ENCODE results near the gene AQP12B.
"Not testable (repeated sequence)": the region's sequence is repeated elsewhere in the genome, so short reads cannot be mapped to it uniquely, and the experiment has no call there.

Gene AQP12B

DNA sequence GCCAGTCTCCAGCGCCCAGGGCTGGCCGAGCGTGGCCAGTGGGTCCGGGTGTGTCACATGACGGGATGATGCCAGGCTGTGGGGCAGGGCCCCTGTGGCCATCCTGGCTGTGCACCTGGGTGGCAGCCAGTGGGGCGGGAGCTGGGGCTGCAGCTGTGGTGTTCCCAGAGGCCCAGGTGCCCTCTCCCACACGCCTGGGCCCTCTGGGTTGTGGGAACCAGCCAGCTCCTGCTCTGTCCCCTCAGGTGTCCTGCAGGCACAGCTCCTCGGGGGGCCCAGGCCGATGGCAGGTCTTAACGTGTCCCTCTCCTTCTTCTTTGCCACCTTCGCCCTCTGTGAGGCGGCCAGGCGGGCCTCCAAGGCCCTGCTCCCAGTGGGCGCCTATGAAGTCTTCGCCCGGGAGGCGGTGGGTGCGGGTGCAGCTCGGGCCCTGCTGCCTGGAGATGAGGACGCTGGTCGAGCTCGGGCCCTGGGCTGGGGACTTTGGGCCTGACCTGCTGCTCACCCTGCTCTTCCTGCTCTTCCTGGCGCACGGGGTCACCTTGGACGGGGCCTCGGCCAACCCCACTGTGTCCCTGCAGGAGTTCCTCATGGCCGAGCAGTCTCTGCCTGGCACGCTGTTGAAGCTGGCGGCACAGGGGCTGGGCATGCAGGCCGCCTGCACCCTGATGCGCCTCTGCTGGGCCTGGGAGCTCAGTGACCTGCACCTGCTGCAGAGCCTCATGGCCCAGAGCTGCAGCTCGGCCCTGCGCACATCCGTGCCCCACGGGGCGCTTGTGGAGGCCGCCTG is 9.1 kb upstream of the AQP12B start, which contains the start of gene AQP12A:
Gene AQP12A, plus strand, starts transcription at position 236 of the 790 bp plus-strand sequence. Its CDS starts 48 bp downstream, at position 284.
- DNase-seq (ENCODE audit: low read depth) = not testable (repeated sequence)

DNA sequence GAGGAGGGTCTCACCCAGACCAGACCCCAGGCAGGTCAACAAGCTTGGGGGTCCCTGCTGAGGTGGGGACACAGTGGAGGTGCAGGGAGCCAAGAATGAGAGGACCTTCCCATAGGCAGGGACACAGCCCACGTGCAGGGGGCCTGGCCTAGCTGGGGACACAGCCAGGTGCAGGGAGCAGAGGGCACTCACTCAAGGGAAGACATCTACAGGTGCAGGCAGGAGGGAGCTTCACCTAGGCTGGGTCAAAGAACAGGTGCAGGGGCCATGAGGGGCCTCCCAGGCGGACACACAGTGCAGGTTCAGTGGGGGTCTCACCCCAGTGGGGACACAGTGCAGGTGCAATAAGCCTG is 8.4 kb upstream of the AQP12B start:
- H3K4me3 ChIP-seq (ENCODE audit: low read length); DNase-seq (ENCODE audit: low read depth): not testable (repeated sequence)

More for the DNA sequence above, 9.1 kb upstream of the AQP12B start, which contains the start of gene AQP12A:
- not testable (repeated sequence) for H3K4me3 ChIP-seq (ENCODE audit: low read length)

DNA sequence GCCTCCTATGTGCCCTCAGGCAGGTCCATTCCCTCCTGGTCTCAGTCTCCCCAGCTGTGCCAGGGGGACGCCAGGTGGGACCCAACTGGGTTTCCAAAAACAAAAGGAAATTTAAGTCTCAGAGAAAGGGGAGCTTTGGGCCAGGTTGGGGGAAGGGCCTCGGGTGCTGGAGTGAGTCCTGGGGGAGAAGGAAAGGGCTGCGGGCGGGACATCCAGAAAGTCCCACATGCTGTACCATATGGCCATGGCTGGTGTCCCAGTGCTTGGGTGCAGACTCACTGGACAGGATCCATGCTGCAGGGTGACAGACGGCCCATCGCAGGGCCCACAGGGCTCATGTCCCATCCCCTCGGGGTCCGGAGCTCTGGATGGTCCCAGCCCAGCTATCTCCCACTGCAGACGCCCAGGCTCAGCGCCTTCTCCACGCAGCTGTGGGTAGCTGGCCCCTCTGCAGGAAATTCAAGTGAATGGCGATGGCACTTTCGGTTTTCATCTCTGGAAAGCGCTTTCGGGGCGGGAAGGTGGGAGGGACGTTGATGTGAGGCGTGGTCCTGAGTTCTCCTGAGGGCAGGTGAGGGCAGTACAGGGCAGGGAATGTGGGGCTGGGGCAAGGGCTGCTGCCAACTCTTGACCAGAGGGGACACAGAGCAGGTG is 7.9 kb upstream of the AQP12B start:
- not testable (repeated sequence) for H3K4me3 ChIP-seq (ENCODE audit: low read length); DNase-seq (ENCODE audit: low read depth)

GRCh38 chr2:240689975-240690374 is 7.3 kb upstream of the AQP12B start:
- TF ChIP-seq, protein P1, sequence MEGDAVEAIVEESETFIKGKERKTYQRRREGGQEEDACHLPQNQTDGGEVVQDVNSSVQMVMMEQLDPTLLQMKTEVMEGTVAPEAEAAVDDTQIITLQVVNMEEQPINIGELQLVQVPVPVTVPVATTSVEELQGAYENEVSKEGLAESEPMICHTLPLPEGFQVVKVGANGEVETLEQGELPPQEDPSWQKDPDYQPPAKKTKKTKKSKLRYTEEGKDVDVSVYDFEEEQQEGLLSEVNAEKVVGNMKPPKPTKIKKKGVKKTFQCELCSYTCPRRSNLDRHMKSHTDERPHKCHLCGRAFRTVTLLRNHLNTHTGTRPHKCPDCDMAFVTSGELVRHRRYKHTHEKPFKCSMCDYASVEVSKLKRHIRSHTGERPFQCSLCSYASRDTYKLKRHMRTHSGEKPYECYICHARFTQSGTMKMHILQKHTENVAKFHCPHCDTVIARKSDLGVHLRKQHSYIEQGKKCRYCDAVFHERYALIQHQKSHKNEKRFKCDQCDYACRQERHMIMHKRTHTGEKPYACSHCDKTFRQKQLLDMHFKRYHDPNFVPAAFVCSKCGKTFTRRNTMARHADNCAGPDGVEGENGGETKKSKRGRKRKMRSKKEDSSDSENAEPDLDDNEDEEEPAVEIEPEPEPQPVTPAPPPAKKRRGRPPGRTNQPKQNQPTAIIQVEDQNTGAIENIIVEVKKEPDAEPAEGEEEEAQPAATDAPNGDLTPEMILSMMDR (IDR thresholded peaks at IDR 0.05; ENCODE audit: insufficient read depth, low read depth, low read length, missing control alignments) = no peak
- no peak overlapping the region for H3K4me3 ChIP-seq (ENCODE audit: low read length)
- no peak for DNase-seq (ENCODE audit: low read depth)

DNA sequence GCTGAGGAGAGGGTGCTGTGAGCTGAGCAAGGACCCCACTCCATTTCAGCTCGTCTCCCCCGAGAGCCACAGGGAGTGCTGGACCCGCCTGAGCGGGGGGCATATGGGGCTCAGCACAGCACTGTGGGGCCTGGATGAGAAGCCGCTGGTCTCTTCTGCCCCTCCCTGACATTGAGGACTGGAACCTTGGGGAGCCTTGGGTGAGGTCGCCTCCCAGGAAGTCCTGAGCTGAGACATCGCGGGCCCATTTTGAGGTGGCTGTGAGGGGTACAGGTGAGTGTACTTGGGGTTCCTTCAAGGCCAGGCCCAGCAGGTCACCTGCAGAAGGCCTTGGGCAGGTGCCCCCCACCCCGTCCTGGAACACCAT is 5.9 kb upstream of the AQP12B start:
- DNase-seq (ENCODE audit: low read depth) = no peak
- H3K4me3 ChIP-seq (ENCODE audit: low read length) = no peak overlapping the region
- TF ChIP-seq, protein P1 (IDR thresholded peaks at IDR 0.05; ENCODE audit: insufficient read depth, low read depth, low read length, missing control alignments) = no peak

DNA sequence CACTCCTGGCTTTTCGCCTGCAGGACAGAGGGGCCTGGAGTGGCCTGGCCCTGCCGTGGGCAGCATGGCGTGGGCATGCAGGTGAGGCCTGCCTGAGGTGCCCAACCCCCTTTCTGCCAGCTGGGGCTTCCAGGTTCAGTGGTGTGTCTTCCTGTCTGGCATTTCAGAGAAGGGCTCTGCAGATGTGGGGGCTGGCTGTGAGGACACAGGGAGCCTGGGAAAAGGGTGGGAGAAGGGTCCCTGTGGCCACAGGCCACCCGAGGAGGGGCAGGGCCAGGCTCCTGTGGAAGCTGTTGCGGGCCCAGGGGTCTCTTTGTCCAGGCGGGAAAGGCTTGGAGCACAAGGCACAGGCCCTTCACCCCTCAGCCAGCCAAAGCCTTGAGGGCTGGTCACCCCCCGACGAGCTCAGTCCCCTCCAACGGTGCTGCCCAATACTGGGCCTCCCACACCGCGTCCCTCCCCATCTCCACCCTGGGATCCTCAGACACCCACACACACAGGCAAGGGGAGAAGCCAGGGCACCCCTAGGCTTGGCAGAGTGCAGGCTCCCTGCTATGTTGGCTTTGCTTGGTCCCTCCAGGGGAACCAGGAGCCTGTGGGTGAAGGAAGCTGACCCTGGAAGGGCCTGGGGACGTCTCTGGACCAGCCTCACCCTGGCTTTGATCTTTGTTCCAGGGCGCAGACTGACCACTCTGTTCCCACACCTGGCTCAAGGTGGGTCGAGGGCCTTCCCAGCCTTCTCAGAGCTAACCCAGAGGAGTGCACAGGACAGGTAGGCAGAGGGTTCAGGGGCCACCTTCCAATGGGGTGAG is 5.3 kb upstream of the AQP12B start:
- H3K4me3 ChIP-seq (ENCODE audit: low read length) = no peak overlapping the region
- no peak for DNase-seq (ENCODE audit: low read depth)

DNA sequence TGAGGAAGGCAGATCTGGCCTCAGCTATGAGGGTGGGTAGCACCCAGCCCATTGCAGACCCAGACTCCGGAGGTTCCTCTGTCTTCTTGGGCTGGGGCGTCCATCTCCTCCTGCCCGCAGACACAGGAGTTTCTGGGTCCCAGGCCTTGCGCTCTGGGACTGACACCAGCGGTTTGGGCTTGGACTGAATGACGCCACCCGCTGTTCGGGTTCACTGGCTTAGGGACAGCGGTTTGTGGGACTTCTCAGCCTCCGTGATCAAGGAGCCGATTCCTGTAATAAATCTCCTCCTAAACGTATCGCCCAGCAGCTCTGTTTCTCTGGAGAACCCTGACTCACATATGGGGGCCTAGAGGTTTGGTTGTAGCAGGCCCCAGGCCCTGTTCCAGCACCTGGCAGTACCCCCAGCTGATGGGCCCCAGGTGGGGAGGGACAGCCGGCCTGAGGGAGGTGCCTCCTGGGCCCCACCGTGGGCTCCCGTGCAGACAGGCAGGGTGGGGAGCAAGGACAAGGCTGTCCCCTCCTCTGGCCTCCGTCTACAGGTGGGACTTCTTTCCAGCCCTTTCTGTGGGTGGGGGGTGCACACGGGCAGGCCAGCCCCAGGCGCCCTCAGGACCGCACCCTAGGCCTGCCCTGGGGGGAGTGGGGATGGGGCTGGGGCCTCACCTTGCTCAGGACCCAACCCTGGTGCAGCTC is 4.5 kb upstream of the AQP12B start:
- DNase-seq (ENCODE audit: low read depth) = no peak
- TF ChIP-seq, protein P1 (IDR thresholded peaks at IDR 0.05; ENCODE audit: insufficient read depth, low read depth, low read length, missing control alignments) = no peak
- no peak overlapping the region for H3K4me3 ChIP-seq (ENCODE audit: low read length)

More for the DNA sequence above, 5.3 kb upstream of the AQP12B start:
- TF ChIP-seq, protein P1 (IDR thresholded peaks at IDR 0.05; ENCODE audit: insufficient read depth, low read depth, low read length, missing control alignments) = no peak

GRCh38 chr2:240686460-240686859 is 3.8 kb upstream of the AQP12B start:
- TF ChIP-seq, protein P1 (IDR thresholded peaks at IDR 0.05; ENCODE audit: insufficient read depth, low read depth, low read length, missing control alignments) = no peak
- H3K4me3 ChIP-seq (ENCODE audit: low read length) = no peak overlapping the region
- DNase-seq (ENCODE audit: low read depth) = no peak

Data from epithelial cell of esophagus (primary cell).